ENCODE data around the gene CD74.

DNA sequence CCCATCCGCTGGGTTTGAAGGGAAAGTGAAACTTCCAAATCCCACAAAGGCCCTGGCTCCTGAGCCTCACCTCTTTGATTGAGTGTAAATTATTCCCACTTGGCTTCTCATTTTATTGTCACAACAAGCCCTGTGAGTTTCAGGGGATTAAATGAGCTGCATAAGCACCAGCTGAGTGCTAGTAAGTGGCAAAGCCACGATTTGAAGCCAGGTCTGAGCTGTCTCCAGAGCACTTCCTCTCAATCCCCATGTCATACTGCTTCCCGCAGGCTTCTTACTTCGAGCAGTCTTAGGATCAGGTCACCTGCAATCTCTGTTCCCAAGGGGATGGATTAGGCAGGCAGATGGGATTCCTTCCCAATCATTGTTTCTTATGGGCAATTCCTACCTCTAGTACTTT, 18.9 kb upstream of the CD74 start:
- TF ChIP-seq CTCF (conservative IDR thresholded peaks at IDR 0.05 in 1 of 2, IDR thresholded peaks at IDR 0.05 in 1 of 2; ENCODE audit: low read depth in 1 of 2, low read length in 2 of 2): no peak
- no peak for TF ChIP-seq EZH2 (IDR thresholded peaks at IDR 0.05; ENCODE audit: low read length, missing control alignments)

Data from fibroblast of lung (primary cell).